ENCODE data around the gene PHOSPHO2. TPM values are rescaled to one million over a fixed set of nuclear protein-coding genes. Genes with fewer than 3 reads are reported as not detected.

Gene PHOSPHO2
- total and polyA plus RNA-seq, 9 of the 15 experiments (the other 6 are each of a cell fraction or from before 2014, with no cell fraction given): 7.8 to 19.1 (median 11.7) TPM

DNA sequence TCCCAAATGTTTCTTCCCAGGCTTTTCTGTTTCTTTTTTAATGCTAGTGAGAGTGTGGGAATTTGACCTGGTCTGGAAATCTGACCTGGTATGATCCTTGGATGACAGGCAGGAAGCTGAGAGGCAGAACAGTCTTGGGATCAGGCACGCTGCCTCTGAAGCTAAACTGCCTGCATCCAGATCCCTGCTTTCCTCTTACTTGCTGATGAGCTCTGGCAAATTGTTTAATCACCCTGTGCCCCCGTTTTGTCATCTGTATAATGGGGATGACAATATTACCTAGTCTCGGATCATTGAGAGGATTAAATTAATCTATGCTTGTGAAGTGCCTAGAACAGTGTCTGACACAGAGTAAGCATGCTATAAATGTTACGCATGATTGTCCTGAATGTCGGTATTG is 42.6 kb downstream of the PHOSPHO2 start (continued):
- TF ChIP-seq, protein P1, sequence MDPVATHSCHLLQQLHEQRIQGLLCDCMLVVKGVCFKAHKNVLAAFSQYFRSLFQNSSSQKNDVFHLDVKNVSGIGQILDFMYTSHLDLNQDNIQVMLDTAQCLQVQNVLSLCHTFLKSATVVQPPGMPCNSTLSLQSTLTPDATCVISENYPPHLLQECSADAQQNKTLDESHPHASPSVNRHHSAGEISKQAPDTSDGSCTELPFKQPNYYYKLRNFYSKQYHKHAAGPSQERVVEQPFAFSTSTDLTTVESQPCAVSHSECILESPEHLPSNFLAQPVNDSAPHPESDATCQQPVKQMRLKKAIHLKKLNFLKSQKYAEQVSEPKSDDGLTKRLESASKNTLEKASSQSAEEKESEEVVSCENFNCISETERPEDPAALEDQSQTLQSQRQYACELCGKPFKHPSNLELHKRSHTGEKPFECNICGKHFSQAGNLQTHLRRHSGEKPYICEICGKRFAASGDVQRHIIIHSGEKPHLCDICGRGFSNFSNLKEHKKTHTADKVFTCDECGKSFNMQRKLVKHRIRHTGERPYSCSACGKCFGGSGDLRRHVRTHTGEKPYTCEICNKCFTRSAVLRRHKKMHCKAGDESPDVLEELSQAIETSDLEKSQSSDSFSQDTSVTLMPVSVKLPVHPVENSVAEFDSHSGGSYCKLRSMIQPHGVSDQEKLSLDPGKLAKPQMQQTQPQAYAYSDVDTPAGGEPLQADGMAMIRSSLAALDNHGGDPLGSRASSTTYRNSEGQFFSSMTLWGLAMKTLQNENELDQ (CRISPR knock-in tag; IDR thresholded peaks at IDR 0.05; ENCODE audit: borderline replicate concordance): 0 out of 2 replicates have a peak, but pooled peaks have one; percentile 66
- TF ChIP-seq MBD2 (IDR thresholded peaks at IDR 0.05; ENCODE audit: borderline replicate concordance, low read depth) (no peak), ARID2 (IDR thresholded peaks at IDR 0.05) (peak; percentile 9; the same call in 1 of the 2 replicates), ZC3H8 (IDR thresholded peaks at IDR 0.05) (no peak), BCOR (IDR thresholded peaks at IDR 0.05) (peak; percentile 88), MXD1 (CRISPR knock-in tag; IDR thresholded peaks at IDR 0.05; ENCODE audit: borderline replicate concordance, poor library complexity, severe bottlenecking) (no peak), FOXA3 (CRISPR knock-in tag; conservative IDR thresholded peaks at IDR 0.05 in 1 of 2, IDR thresholded peaks at IDR 0.05 in 1 of 2) (no peak), NFIX (CRISPR knock-in tag; IDR thresholded peaks at IDR 0.05; ENCODE audit: low read depth) (no peak), HDAC1 (IDR thresholded peaks at IDR 0.05) (0 out of 4 replicates have a peak, but pooled peaks of 1 of the 2 experiments have one; percentile 24), HDAC6 (IDR thresholded peaks at IDR 0.05; ENCODE audit: low read depth, low read length) (no peak), SRSF1 (IDR thresholded peaks at IDR 0.05; ENCODE audit: low read depth, low read length) (no peak), CXXC5 (CRISPR knock-in tag; IDR thresholded peaks at IDR 0.05) (no peak), SIN3B (IDR thresholded peaks at IDR 0.05; ENCODE audit: low read depth) (no peak), ZBTB43 (CRISPR knock-in tag; IDR thresholded peaks at IDR 0.05) (no peak), CBFA2T2 (conservative IDR thresholded peaks at IDR 0.05) (no peak), ZNF444 (CRISPR knock-in tag; IDR thresholded peaks at IDR 0.05) (no peak)
- TF ChIP-seq, protein P2, sequence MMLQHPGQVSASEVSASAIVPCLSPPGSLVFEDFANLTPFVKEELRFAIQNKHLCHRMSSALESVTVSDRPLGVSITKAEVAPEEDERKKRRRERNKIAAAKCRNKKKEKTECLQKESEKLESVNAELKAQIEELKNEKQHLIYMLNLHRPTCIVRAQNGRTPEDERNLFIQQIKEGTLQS (IDR thresholded peaks at IDR 0.05): no peak
- TF ChIP-seq, protein P2 (CRISPR knock-in tag; conservative IDR thresholded peaks at IDR 0.05): no peak
- TF ChIP-seq, protein P3, sequence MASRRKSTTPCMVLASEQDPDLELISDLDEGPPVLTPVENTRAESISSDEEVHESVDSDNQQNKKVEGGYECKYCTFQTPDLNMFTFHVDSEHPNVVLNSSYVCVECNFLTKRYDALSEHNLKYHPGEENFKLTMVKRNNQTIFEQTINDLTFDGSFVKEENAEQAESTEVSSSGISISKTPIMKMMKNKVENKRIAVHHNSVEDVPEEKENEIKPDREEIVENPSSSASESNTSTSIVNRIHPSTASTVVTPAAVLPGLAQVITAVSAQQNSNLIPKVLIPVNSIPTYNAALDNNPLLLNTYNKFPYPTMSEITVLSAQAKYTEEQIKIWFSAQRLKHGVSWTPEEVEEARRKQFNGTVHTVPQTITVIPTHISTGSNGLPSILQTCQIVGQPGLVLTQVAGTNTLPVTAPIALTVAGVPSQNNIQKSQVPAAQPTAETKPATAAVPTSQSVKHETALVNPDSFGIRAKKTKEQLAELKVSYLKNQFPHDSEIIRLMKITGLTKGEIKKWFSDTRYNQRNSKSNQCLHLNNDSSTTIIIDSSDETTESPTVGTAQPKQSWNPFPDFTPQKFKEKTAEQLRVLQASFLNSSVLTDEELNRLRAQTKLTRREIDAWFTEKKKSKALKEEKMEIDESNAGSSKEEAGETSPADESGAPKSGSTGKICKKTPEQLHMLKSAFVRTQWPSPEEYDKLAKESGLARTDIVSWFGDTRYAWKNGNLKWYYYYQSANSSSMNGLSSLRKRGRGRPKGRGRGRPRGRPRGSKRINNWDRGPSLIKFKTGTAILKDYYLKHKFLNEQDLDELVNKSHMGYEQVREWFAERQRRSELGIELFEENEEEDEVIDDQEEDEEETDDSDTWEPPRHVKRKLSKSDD (conservative IDR thresholded peaks at IDR 0.05; ENCODE audit: low read length): no peak
- TF ChIP-seq, protein P4, sequence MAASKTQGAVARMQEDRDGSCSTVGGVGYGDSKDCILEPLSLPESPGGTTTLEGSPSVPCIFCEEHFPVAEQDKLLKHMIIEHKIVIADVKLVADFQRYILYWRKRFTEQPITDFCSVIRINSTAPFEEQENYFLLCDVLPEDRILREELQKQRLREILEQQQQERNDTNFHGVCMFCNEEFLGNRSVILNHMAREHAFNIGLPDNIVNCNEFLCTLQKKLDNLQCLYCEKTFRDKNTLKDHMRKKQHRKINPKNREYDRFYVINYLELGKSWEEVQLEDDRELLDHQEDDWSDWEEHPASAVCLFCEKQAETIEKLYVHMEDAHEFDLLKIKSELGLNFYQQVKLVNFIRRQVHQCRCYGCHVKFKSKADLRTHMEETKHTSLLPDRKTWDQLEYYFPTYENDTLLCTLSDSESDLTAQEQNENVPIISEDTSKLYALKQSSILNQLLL (CRISPR knock-in tag; IDR thresholded peaks at IDR 0.05; ENCODE audit: borderline replicate concordance): no peak
